ENCODE results near the gene KNDC1.

KNDC1 gene

GRCh38 chr10:133117688-133118071, 42.3 kb upstream of the KNDC1 start:
- DNase-seq (ENCODE audit: low spot score) = no peak
- TF ChIP-seq CTCF (conservative IDR thresholded peaks at IDR 0.05; ENCODE audit: low read depth) = no peak
- ChIA-PET POLR2A (ENCODE audit: low non-redundant PET) (no interaction called here), CTCF (no interaction called here)
- no peak overlapping the region for H3K27ac ChIP-seq

- no peak for TF ChIP-seq CTCF (conservative IDR thresholded peaks at IDR 0.05; ENCODE audit: low read depth)
- POLR2A ChIA-PET (ENCODE audit: low non-redundant PET) = no interaction called here
- CTCF ChIA-PET = interaction anchor here (0.6 kb wide), 1 partner anchor 313 kb away, joined by 3 read pairs; no protein-coding TSS in a partner anchor
- no peak for DNase-seq (ENCODE audit: low spot score)
- no peak overlapping the region for H3K27ac ChIP-seq
These were observed 38.5 kb upstream of the KNDC1 start for GRCh38 chr10:133121479-133121878.

- no peak overlapping the region for H3K27ac ChIP-seq
- CTCF ChIA-PET = interaction anchor here (0.5 to 0.7 kb wide), 2 partner anchors 346 to 389 kb away, joined by 3 to 4 read pairs; no protein-coding TSS in a partner anchor
- DNase-seq (ENCODE audit: low spot score) = no peak
- POLR2A ChIA-PET (ENCODE audit: low non-redundant PET) = no interaction called here
- TF ChIP-seq CTCF (conservative IDR thresholded peaks at IDR 0.05; ENCODE audit: low read depth) = no peak
These were observed 37.7 kb upstream of the KNDC1 start for GRCh38 chr10:133122171-133122935.

- TF ChIP-seq CTCF (conservative IDR thresholded peaks at IDR 0.05; ENCODE audit: low read depth) = no peak
- ChIA-PET CTCF (interaction anchor here (1.7 kb wide), 1 partner anchor 183 kb away, joined by 13 read pairs; no protein-coding TSS in a partner anchor), POLR2A (ENCODE audit: low non-redundant PET) (no interaction called here)
- no peak overlapping the region for H3K27ac ChIP-seq
- no peak for DNase-seq (ENCODE audit: low spot score)
These were observed 36.8 kb upstream of the KNDC1 start for GRCh38 chr10:133123050-133123745.

- DNase-seq (ENCODE audit: low spot score) = no peak
- POLR2A ChIA-PET (ENCODE audit: low non-redundant PET) = no interaction called here
- no peak overlapping the region for H3K27ac ChIP-seq
- CTCF ChIA-PET = interaction anchor here (0.6 to 1.8 kb wide), 5 partner anchors 17 to 304 kb away, joined by 3 to 13 read pairs (median 4); no protein-coding TSS in a partner anchor
- no peak for TF ChIP-seq CTCF (conservative IDR thresholded peaks at IDR 0.05; ENCODE audit: low read depth)
These were observed 36.2 kb upstream of the KNDC1 start for GRCh38 chr10:133123746-133124356.
